GM12874 (cell line): ENCODE data around the gene PLEKHA7.

Source experiments
- CTCF ChIP-seq: IDR thresholded peaks from 2 replicates; pipeline ENCODE4 v1.5.1; 2011; ENCODE audit warnings: low read depth, mild to moderate bottlenecking, control low read depth, low read length, moderate library complexity; ENCODE audit not compliant: insufficient read depth

Gene PLEKHA7

GRCh38 chr11:16841481-16841880 is 172.7 kb downstream of the PLEKHA7 start:
- no peak for TF ChIP-seq CTCF

GRCh38 chr11:16840951-16841350 is 173.3 kb downstream of the PLEKHA7 start:
- TF ChIP-seq CTCF = no peak

GRCh38 chr11:16839821-16840220 is 174.4 kb downstream of the PLEKHA7 start:
- no peak for TF ChIP-seq CTCF

GRCh38 chr11:16834384-16834783 is 179.8 kb downstream of the PLEKHA7 start:
- no peak for TF ChIP-seq CTCF

GRCh38 chr11:16833026-16833425 is 181.2 kb downstream of the PLEKHA7 start:
- no peak for TF ChIP-seq CTCF

- TF ChIP-seq CTCF = no peak
Measured at GRCh38 chr11:16832193-16832539, 182.0 kb downstream of the PLEKHA7 start.

- TF ChIP-seq CTCF = no peak
Measured at GRCh38 chr11:16831316-16832192, 182.7 kb downstream of the PLEKHA7 start.

GRCh38 chr11:16827139-16827538 is 187.1 kb downstream of the PLEKHA7 start:
- no peak for TF ChIP-seq CTCF
